Osteoblast (primary cell): ENCODE measurements around the gene ZNF217. TPM values are rescaled to one million over a fixed set of nuclear protein-coding genes. Genes with fewer than 3 reads are reported as not detected.
"Not testable (repeated sequence)": the region's sequence is repeated elsewhere in the genome, so short reads cannot be mapped to it uniquely, and the experiment has no call there.

Experiments
- DNase-seq: peaks from one replicate; pipeline ENCODE4 v3.0.0; 2011; ENCODE audit warnings: low spot score, mixed read lengths; ENCODE audit not compliant: insufficient read length; ENCODE audit errors: missing footprints
- H2AFZ ChIP-seq: 2 replicates; pipeline ENCODE4 v1.6.0; 2011; ENCODE audit warnings: mild to moderate bottlenecking, low read length
- H3K27ac ChIP-seq: 2 replicates; pipeline ENCODE4 v1.5.1; 2011; ENCODE audit warnings: mild to moderate bottlenecking, low read depth, low read length, moderate library complexity
- H3K27me3 ChIP-seq: 2 replicates; pipeline ENCODE4 v1.6.0; 2012; ENCODE audit warnings: mild to moderate bottlenecking, control low read depth, inconsistent platforms, low read length, moderate library complexity; ENCODE audit not compliant: insufficient read depth
- H3K36me3 ChIP-seq: 2 replicates; pipeline ENCODE4 v1.5.1; 2011; ENCODE audit warnings: mild to moderate bottlenecking, low read length, control low read depth, moderate library complexity; ENCODE audit not compliant: insufficient read depth
- H3K4me1 ChIP-seq: 2 replicates; pipeline ENCODE4 v1.5.1; 2011; ENCODE audit warnings: mild to moderate bottlenecking, low read length, control low read depth, moderate library complexity; ENCODE audit not compliant: insufficient read depth
- H3K4me2 ChIP-seq: 2 replicates; pipeline ENCODE4 v1.6.0; 2011; ENCODE audit warnings: mild to moderate bottlenecking, low read length; ENCODE audit not compliant: insufficient read depth
- H3K4me3 ChIP-seq: fragments of 200-600 bp; sonication (generic); 3 replicates; pipeline ENCODE4 v1.5.1; 2012; ENCODE audit warnings: mild to moderate bottlenecking, low read length, inconsistent platforms; ENCODE audit not compliant: insufficient read depth
- H3K79me2 ChIP-seq: 2 replicates; pipeline ENCODE4 v1.6.0; 2012; ENCODE audit warnings: mild to moderate bottlenecking, low read length, control low read depth, inconsistent platforms; ENCODE audit not compliant: insufficient read depth
- H3K9me3 ChIP-seq: 2 replicates; pipeline ENCODE4 v1.5.1; 2011; ENCODE audit warnings: low read depth, low read length, control low read depth
- H4K20me1 ChIP-seq: 2 replicates; pipeline ENCODE4 v1.6.0; 2012; ENCODE audit warnings: mild to moderate bottlenecking, low read length, control low read depth; ENCODE audit not compliant: insufficient read depth
- CTCF ChIP-seq: IDR thresholded peaks from 2 replicates; pipeline ENCODE4 v1.5.1; 2011; ENCODE audit warnings: mild to moderate bottlenecking, low read depth, low read length, moderate library complexity; ENCODE audit errors: extremely low read depth
- total RNA-seq: library from RNA; depleted of rRNA; stranded (reverse); fragments of >200 nt; gene quantifications from 2 replicates; pipeline ENCODE4 v1.2.3, GENCODE V29; 2012

ZNF217 gene
- total RNA-seq, 1 donor, result 26.4 TPM

- Histone ChIP-seq H3K79me2 (no peaks in the 10 kb centered on the region), H3K27me3 (no peaks in the 10 kb centered on the region), H2AFZ (no peak overlapping the region), H3K4me1 (no peaks in the 10 kb centered on the region), H3K4me2 (no peak overlapping the region), H4K20me1 (no peaks in the 10 kb centered on the region), H3K36me3 (no peaks in the 10 kb centered on the region), H3K27ac (no peak overlapping the region), H3K4me3 (no peak overlapping the region), H3K9me3 (no peaks in the 10 kb centered on the region)
- DNase-seq, result no peak
- no peak for TF ChIP-seq CTCF
Measured at GRCh38 chr20:53530440-53530839, 63.2 kb downstream of the ZNF217 start.

DNA sequence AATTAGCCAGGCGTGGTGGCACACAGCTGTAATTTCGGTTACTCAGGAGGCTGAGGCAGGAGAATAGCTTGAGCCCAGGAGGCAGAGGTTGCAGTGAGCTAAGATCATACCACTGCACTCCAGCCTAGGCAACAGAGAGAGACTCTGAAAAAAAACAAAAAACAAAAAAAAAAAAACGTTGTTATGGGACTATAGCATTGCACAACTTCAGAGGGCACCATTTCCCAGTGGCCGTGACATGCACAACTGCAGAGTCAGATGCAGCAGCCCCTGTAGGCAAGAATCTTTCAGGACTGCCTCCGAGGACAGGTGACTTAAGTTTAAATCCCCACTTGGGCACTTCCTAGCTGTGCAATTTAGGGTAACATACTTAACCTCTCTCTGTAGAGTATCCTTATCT is 64.0 kb downstream of the ZNF217 start:
- no peaks in the 10 kb centered on the region for H3K36me3 ChIP-seq
- no peak for TF ChIP-seq CTCF
- H3K4me3 ChIP-seq, result no peak overlapping the region
- H3K4me2 ChIP-seq, result no peak overlapping the region
- H4K20me1 ChIP-seq, result no peaks in the 10 kb centered on the region
- no peak overlapping the region for H2AFZ ChIP-seq
- no peak for DNase-seq
- no peaks in the 10 kb centered on the region for H3K4me1 ChIP-seq
- H3K27me3 ChIP-seq, result no peaks in the 10 kb centered on the region
- H3K9me3 ChIP-seq, result no peaks in the 10 kb centered on the region
- H3K27ac ChIP-seq, result no peak overlapping the region
- no peaks in the 10 kb centered on the region for H3K79me2 ChIP-seq

DNA sequence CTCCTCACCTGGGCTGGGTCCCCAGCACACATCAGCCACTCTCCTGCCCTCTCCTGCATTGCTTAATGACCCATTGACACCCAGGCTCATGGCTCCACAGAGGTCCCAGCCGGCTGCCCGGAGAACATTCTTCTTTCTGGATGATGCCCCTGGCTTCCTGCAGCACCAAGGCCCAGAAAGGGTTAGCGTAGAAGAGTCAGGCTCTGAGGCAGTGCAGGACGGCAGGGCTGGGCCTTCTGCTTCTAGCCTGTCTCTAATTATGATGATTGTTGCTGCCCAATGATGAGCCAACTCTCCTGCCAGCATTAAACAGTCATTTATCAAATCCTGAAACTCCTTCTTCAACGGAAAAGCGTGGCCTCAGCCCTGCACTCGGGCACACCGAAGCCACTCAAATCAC is 66.4 kb downstream of the ZNF217 start:
- Histone ChIP-seq H3K36me3 (no peaks in the 10 kb centered on the region), H4K20me1 (no peaks in the 10 kb centered on the region), H3K4me1 (no peaks in the 10 kb centered on the region), H2AFZ (no peak overlapping the region), H3K4me3 (no peak overlapping the region), H3K9me3 (no peaks in the 10 kb centered on the region), H3K4me2 (no peak overlapping the region), H3K79me2 (no peaks in the 10 kb centered on the region), H3K27me3 (no peaks in the 10 kb centered on the region), H3K27ac (no peak overlapping the region)
- DNase-seq, result no peak
- no peak for TF ChIP-seq CTCF

GRCh38 chr20:53524589-53525312 is 68.9 kb downstream of the ZNF217 start:
- Histone ChIP-seq H3K79me2 (no peaks in the 10 kb centered on the region), H3K4me1 (no peaks in the 10 kb centered on the region), H4K20me1 (no peaks in the 10 kb centered on the region), H3K27me3 (no peaks in the 10 kb centered on the region), H3K4me3 (no peak overlapping the region), H3K36me3 (no peaks in the 10 kb centered on the region), H3K27ac (no peak overlapping the region), H3K9me3 (no peaks in the 10 kb centered on the region), H3K4me2 (no peak overlapping the region), H2AFZ (no peak overlapping the region)
- no peak for TF ChIP-seq CTCF
- no peak for DNase-seq

DNA sequence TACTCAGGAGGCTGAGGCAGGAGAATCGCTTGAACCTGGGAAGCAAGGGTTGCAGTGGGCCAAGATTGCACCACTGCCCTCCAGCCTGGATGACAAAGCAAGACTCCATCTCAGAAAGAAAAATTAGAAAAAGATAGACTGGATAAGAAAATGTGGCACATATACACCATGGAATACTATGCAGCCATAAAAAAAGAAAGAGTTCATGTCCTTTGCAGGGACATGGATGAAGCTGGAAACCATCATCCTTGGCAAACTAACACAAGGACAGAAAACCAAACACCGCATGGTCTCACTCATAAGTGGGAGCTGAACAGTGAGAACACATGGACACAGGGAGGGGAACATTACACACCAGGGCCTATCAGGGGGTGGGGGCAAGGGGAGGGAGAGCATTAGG is 70.0 kb downstream of the ZNF217 start:
- not testable (repeated sequence) for H4K20me1 ChIP-seq, DNase-seq, H3K9me3 ChIP-seq, H3K4me3 ChIP-seq, H3K36me3 ChIP-seq, H3K27me3 ChIP-seq, H3K4me2 ChIP-seq, H3K27ac ChIP-seq, H3K79me2 ChIP-seq, H3K4me1 ChIP-seq, H2AFZ ChIP-seq
